Astrocyte (in vitro differentiated cells and primary cell): ENCODE measurements around the gene GABBR2. TPM values are rescaled to one million over a fixed set of nuclear protein-coding genes. Genes with fewer than 3 reads are reported as not detected.

Experiments
- DNase-seq: peaks from one replicate; pipeline ENCODE4 v3.0.0-alpha.2; 2010; ENCODE audit warnings: low read depth
- FAIRE-seq: peaks from 2 replicates; lab custom pipeline; 2011; peaks lifted over from hg19 to GRCh38; lab: Jason Lieb, UNC
- H2AFZ ChIP-seq: 2 replicates; pipeline ENCODE4 v1.6.0; 2012; ENCODE audit warnings: low read depth, low read length, inconsistent platforms
- H3K27ac ChIP-seq: 2 replicates; pipeline ENCODE4 v1.5.1; 2011; ENCODE audit warnings: low read depth, low read length, inconsistent platforms
- H3K27me3 ChIP-seq: 2 replicates; pipeline ENCODE4 v1.6.0; 2011; ENCODE audit warnings: low read length, inconsistent platforms; ENCODE audit not compliant: insufficient read depth
- H3K36me3 ChIP-seq: 2 replicates; pipeline ENCODE4 v1.5.1; 2011; ENCODE audit warnings: low read length, inconsistent platforms; ENCODE audit not compliant: insufficient read depth
- H3K4me1 ChIP-seq: 2 replicates; pipeline ENCODE4 v1.5.1; 2011; ENCODE audit warnings: low read length, inconsistent platforms; ENCODE audit not compliant: insufficient read depth
- H3K4me2 ChIP-seq: 2 replicates; pipeline ENCODE4 v1.6.0; 2012; ENCODE audit warnings: low read length, inconsistent platforms
- H3K4me3 ChIP-seq: 2 replicates; pipeline ENCODE4 v1.5.1; 2011; ENCODE audit warnings: low read depth, mild to moderate bottlenecking, low read length, inconsistent platforms; ENCODE audit not compliant: insufficient read depth
- H3K79me2 ChIP-seq: 2 replicates; pipeline ENCODE4 v1.6.0; 2012; ENCODE audit warnings: mild to moderate bottlenecking, low read length, inconsistent platforms; ENCODE audit not compliant: insufficient read depth
- H3K9ac ChIP-seq: 2 replicates; pipeline ENCODE4 v1.6.0; 2012; ENCODE audit warnings: mild to moderate bottlenecking, low read length, inconsistent platforms
- H3K9me3 ChIP-seq: 2 replicates; pipeline ENCODE4 v1.5.1; 2012; ENCODE audit warnings: low read depth, mild to moderate bottlenecking, low read length, inconsistent platforms; ENCODE audit not compliant: insufficient read depth
- H4K20me1 ChIP-seq: 2 replicates; pipeline ENCODE4 v1.6.0; 2012; ENCODE audit warnings: low read length, inconsistent platforms; ENCODE audit not compliant: insufficient read depth
- H3K27ac Mint-ChIP-seq: one replicate; pipeline ENCODE4 v1.8.0; 2021; ENCODE audit warnings: mild to moderate bottlenecking, mixed read lengths; ENCODE audit not compliant: unreplicated experiment
- H3K27me3 Mint-ChIP-seq: one replicate; pipeline ENCODE4 v1.8.0; 2021; ENCODE audit warnings: low read depth, mixed read lengths; ENCODE audit not compliant: unreplicated experiment
- H3K36me3 Mint-ChIP-seq: one replicate; pipeline ENCODE4 v1.8.0; 2021; ENCODE audit warnings: low read depth, mixed read lengths; ENCODE audit not compliant: unreplicated experiment
- H3K4me1 Mint-ChIP-seq: one replicate; pipeline ENCODE4 v1.8.0; 2021; ENCODE audit warnings: low read depth, mixed read lengths; ENCODE audit not compliant: unreplicated experiment
- H3K4me3 Mint-ChIP-seq: one replicate; pipeline ENCODE4 v1.8.0; 2021; ENCODE audit warnings: mild to moderate bottlenecking, moderate library complexity, mixed read lengths; ENCODE audit not compliant: unreplicated experiment
- H3K9me3 Mint-ChIP-seq: one replicate; pipeline ENCODE4 v1.8.0; 2021; ENCODE audit warnings: mild to moderate bottlenecking, mixed read lengths; ENCODE audit not compliant: unreplicated experiment
- EZH2 ChIP-seq: IDR thresholded peaks from 2 replicates; pipeline ENCODE4 v1.6.1; 2012; ENCODE audit warnings: mild to moderate bottlenecking, low read length, inconsistent platforms; ENCODE audit not compliant: insufficient read depth
- total RNA-seq: library from RNA; stranded (reverse); gene quantifications from 2 replicates; pipeline ENCODE4 v1.2.1, GENCODE V29; 2021
- TF ChIP-seq, protein P1 (sequence below): IDR thresholded peaks from 2 replicates; pipeline ENCODE4 v1.5.1; 2011; ENCODE audit warnings: low read depth, mild to moderate bottlenecking, inconsistent platforms, low read length, moderate library complexity; ENCODE audit not compliant: insufficient read depth

Gene GABBR2
- total RNA-seq, 1 donor from 2014 or later = 2.0 TPM

DNA sequence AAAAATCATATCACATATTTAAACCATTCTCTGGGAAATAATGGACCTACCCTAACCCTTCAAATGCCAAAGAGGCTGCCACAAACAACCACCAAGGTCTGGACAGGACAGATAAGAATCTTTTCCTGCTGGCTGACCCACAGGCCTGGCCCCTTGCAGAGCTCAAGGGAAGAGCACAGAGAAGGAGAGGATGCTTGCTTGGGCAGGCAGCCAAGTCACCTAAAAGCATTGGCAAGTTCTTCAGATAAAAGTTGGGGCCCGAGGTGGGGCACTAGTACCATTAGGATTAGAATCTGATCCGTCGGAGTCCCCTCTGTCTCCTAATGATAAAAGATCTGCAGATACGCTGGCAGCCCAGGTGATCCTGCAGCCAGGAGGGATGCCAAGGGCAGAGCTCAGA is 176.6 kb downstream of the GABBR2 start:
- H2AFZ ChIP-seq = no peak overlapping the region

DNA sequence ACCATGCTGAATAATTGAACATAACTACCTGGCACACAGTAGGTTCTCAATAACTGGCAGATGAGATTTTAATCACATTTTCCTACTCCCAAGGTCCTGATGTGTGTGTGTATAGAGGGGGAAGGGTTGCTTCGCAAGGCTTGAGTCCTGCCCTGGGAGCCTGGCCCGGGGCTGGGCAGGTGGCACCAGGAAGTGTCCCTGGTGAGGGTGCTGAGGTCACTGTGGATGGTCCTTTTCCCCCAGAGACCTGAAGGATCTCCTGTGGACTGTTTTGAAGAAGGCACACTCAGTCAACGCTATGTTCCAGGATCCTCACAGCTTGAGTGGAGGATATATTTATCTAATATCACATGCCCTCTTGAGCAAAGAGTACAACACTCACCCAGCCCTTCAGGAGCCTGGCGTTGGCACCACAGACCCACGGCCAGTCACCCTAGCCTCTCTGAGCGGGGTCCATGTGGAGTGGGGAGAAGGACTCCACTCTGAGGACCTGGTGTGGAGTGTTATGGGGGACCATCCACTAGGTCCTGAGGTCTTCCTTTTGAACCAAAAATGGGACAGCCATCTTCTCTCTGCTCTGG is 177.8 kb downstream of the GABBR2 start:
- Mint-ChIP-seq H3K9me3 (no peaks in the 10 kb centered on the region), H3K27me3 (peaks cover 27% of the 10 kb centered on the region), H3K36me3 (no peaks in the 10 kb centered on the region), H3K27ac (no peak overlapping the region), H3K4me3 (no peak overlapping the region), H3K4me1 (peaks cover 7% of the 10 kb centered on the region)
- H2AFZ ChIP-seq = no peak overlapping the region
- H3K4me1 ChIP-seq = no peaks in the 10 kb centered on the region
- no peak for FAIRE-seq
- no peak overlapping the region for H3K27ac ChIP-seq
- no peak overlapping the region for H3K9ac ChIP-seq
- no peaks in the 10 kb centered on the region for H3K79me2 ChIP-seq
- no peak overlapping the region for H3K4me3 ChIP-seq
- DNase-seq = no peak
- no peak for TF ChIP-seq EZH2
- TF ChIP-seq, protein P1, sequence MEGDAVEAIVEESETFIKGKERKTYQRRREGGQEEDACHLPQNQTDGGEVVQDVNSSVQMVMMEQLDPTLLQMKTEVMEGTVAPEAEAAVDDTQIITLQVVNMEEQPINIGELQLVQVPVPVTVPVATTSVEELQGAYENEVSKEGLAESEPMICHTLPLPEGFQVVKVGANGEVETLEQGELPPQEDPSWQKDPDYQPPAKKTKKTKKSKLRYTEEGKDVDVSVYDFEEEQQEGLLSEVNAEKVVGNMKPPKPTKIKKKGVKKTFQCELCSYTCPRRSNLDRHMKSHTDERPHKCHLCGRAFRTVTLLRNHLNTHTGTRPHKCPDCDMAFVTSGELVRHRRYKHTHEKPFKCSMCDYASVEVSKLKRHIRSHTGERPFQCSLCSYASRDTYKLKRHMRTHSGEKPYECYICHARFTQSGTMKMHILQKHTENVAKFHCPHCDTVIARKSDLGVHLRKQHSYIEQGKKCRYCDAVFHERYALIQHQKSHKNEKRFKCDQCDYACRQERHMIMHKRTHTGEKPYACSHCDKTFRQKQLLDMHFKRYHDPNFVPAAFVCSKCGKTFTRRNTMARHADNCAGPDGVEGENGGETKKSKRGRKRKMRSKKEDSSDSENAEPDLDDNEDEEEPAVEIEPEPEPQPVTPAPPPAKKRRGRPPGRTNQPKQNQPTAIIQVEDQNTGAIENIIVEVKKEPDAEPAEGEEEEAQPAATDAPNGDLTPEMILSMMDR = no peak
- no peaks in the 10 kb centered on the region for H3K36me3 ChIP-seq
- H4K20me1 ChIP-seq = no peaks in the 10 kb centered on the region
- no peak overlapping the region for H3K4me2 ChIP-seq
- H3K27me3 ChIP-seq = no peaks in the 10 kb centered on the region
- no peaks in the 10 kb centered on the region for H3K9me3 ChIP-seq

More for the DNA sequence above, 176.6 kb downstream of the GABBR2 start:
- FAIRE-seq (no peak), DNase-seq (no peak)
- no peak overlapping the region for H3K4me3 Mint-ChIP-seq
- H3K36me3 ChIP-seq = no peaks in the 10 kb centered on the region
- no peaks in the 10 kb centered on the region for H3K79me2 ChIP-seq
- H3K27ac Mint-ChIP-seq = no peak overlapping the region
- no peak overlapping the region for H3K27ac ChIP-seq
- no peaks in the 10 kb centered on the region for H4K20me1 ChIP-seq
- no peak overlapping the region for H3K4me2 ChIP-seq
- no peak overlapping the region for H3K4me3 ChIP-seq
- H3K36me3 Mint-ChIP-seq = no peaks in the 10 kb centered on the region
- peaks cover 2% of the 10 kb centered on the region for H3K9me3 Mint-ChIP-seq
- H3K9ac ChIP-seq = no peak overlapping the region
- peaks cover 7% of the 10 kb centered on the region for H3K4me1 Mint-ChIP-seq
- no peaks in the 10 kb centered on the region for H3K4me1 ChIP-seq
- H3K27me3 Mint-ChIP-seq = peaks cover 31% of the 10 kb centered on the region
- no peak for TF ChIP-seq EZH2
- TF ChIP-seq, protein P1 = no peak
- H3K9me3 ChIP-seq = no peaks in the 10 kb centered on the region
- H3K27me3 ChIP-seq = no peaks in the 10 kb centered on the region

DNA sequence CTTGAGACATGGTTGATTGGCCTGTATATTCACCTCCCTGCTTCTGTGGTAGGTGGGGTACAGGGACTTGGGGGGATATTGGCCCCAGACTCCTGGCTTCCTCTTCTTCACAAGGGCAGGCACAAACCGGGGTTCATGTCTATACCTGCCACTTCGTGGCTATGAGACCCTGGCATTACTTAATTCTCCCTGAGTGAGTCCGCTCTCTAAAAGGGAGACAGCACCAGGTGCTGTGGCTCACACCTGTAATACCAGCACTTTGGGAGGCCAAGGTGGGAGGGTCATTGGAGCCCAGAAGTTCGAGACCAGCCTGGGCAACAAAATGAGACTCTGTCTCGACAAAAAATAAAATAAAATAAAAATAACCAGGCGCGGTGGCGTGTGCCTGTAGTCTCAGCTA is 178.5 kb downstream of the GABBR2 start:
- Histone ChIP-seq H3K9ac (no peak overlapping the region), H3K4me3 (no peak overlapping the region), H3K4me2 (no peak overlapping the region), H3K4me1 (no peaks in the 10 kb centered on the region), H3K27ac (no peak overlapping the region), H4K20me1 (no peaks in the 10 kb centered on the region), H3K79me2 (no peaks in the 10 kb centered on the region), H3K9me3 (no peaks in the 10 kb centered on the region), H2AFZ (no peak overlapping the region), H3K27me3 (no peaks in the 10 kb centered on the region), H3K36me3 (no peaks in the 10 kb centered on the region)
- Mint-ChIP-seq H3K4me3 (no peak overlapping the region), H3K4me1 (peaks cover 7% of the 10 kb centered on the region), H3K36me3 (no peaks in the 10 kb centered on the region), H3K9me3 (no peaks in the 10 kb centered on the region), H3K27ac (no peak overlapping the region), H3K27me3 (peaks cover 27% of the 10 kb centered on the region)
- TF ChIP-seq, protein P1 = no peak
- TF ChIP-seq EZH2 = no peak
- no peak for FAIRE-seq
- no peak for DNase-seq
